Measurements from ENCODE around the gene HELB.

The HELB gene

DNA sequence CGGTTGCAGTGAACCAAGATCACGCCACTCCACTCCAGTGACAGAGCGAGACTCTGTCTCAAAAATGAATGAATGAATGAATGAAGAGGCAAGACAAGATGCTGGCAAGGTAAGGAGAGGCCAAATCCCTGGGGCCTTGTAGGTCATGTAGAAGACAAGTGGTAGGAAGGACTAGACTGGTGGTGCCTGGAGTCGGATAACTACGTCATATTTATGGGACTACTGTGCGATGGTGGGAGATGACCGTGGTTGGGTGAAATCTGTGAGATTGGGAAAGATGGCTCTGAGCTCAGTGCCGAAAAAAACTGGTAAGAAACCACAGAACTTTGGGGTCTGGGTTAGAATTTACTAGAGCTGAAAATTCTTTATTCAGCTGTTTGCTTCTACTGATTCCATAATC, 50.6 kb downstream of the HELB start:
- no peak overlapping the region for H3K27ac ChIP-seq
- no peak for DNase-seq (ENCODE audit: low read depth, low spot score)

DNA sequence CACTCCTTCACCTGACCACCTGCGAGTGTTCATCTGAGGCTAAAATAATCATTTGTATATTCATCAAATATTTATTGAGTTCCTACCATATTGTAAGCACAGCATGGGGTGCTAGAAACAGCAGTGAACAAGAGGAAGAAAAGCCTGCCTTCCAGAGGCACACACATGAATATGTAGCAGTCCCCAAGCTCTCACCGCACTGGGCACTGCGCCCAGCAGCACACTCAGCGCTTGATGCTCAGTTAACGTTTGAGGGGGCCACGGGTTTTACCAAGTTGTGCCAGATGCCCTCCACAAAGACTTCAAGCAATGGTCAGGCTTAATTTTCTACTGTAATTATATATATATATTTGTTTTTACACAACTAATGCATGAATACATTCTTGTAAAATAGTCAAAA, 52.0 kb downstream of the HELB start:
- no peak for DNase-seq (ENCODE audit: low read depth, low spot score)
- no peak overlapping the region for H3K27ac ChIP-seq

DNA sequence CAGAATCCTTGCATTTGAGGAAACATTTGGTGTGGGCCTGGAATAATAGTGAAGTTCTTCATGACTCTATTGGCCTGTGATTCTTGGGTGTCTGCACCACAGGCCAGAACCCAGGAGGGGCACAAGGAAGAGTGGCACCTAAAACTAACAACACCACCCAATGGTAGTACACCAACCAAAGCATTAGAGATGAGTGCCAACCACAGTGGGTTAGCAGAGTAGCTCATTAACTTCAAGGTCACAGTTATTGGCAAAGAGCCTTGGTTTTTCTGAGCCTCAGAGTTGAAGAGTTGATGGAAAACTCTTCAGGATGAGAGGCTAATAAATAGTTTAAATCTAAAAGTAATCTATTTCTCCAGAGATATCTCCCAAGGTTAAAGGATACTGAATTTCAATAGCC, 57.0 kb downstream of the HELB start:
- no peak overlapping the region for H3K27ac ChIP-seq
- no peak for DNase-seq (ENCODE audit: low read depth, low spot score)

DNA sequence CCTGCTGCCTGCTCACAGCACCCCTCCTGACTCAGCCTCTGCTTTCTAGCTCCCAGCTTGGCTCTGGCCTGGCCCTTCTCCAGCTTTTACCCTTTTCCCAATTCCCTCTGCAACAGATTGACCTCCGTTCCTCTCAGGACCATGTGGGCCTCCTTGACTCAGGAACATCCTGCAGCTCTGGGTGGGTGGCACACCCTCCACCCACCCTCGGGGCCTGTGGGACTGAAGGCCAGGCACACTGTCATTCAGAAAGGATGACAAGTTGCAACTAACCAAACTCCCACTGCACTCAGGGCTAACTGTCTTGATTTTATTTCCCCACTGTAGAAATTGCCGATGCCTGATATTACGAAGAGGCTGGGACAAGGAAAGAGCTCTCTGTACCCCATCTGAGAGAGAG, 59.4 kb downstream of the HELB start:
- no peak overlapping the region for H3K27ac ChIP-seq
- peak; percentile 3 for DNase-seq (ENCODE audit: low read depth, low spot score)

DNA sequence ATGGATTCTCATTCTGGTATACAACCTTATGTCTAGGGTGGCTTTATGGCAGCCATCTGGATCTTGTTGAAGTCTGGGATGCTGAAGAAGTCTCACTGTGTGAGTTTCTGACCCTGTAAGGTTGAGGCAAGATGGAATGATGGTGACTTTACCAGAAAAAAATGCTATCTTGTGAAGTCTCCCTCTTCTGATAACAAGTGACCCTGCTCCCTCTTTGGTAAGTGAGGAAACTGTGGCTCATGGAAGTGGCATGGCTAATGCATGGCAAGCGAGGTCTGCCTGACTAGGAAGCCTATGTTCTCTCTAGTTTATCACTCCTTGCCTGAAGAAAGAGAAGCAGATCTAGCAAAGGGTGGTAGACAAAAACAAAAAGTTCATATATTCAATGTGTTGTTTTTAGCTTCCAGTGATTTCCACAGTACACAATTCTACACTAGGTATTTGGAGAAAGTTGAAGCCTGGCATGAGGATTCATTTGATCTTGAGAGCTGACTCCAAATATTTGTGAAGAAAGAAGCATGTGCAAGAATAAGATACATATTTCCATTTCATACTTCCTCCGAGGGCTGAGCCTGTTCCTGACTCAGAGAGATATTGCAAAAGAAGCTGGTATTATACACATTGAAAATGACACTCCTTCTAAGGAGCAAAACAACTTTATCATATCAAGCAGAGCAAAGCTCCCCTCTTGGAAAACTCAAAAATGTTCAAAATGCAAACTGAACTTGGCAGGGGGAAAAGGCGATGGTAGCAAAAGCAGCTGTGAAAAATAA, 63.6 kb downstream of the HELB start:
- DNase-seq (ENCODE audit: low read depth, low spot score) = no peak
- H3K27ac ChIP-seq = no peak overlapping the region

DNA sequence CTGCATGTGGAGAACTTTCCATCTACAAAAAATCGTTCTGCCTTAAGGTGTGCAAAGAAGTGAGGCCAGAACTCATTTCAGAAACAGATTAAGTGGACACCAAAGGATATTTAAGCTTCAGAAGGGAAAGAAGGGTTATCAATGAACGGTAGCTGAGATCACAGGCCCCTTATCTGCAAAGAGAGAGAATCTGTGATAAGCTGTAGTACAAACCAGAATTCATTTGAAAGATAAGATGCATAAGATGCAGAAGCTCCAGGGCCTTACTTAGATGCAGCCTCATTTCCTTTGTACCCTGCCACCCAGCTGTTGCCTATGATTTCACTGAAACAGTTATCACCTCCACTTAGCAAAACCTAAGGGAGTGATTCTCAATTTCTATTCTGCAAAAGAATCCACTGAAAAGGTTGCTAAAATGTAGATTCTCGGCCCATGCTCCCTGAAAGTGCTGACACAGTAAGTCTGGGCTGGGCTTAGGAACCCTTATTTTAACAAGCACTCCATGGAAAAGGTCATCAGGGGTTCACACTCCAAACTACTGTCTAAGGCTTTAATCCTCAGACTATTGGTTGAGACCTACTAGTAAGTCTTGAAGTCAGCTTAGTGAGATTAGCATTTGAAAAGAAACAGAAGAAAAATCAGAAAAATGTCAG, 64.8 kb downstream of the HELB start:
- no peak overlapping the region for H3K27ac ChIP-seq
- DNase-seq (ENCODE audit: low read depth, low spot score) = no peak

DNA sequence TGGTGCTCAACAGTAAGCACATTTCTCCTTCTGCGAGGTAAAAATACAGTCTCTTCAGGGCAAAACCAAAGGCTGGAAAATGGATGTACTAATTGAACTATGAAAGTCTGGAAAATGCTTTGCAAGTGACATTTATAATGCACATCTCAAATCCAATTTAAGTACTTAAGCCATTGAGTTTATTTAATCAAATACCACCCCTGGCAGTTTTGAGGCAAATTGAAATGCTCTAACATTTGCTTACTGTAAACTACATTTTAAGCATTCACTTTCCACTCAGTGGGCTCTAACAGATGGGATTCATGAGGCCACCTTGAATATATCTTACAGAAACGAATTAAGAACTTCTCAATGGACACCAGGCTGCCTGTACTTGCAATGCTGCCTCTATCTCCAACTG, 69.7 kb downstream of the HELB start:
- no peak for DNase-seq (ENCODE audit: low read depth, low spot score)
- no peak overlapping the region for H3K27ac ChIP-seq

DNA sequence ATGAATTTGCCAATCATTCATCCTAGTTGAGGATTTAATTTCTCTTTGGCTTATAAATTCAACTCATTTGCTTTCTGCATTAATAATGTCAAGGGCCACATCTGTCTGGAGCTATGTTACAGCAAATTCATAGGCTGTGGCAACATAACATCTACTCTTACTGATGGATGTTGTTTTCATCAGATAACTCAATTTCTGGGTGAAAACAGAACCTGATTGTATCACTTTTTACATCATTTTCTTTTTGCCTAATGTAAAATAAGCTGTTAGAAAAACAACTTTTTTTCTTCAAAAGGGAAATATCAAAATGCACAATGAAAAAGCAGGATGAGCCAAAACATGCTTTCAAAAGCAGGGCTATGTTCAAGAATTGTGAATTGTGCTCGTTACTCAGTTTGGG, 73.3 kb downstream of the HELB start:
- DNase-seq (ENCODE audit: low read depth, low spot score) = no peak
- no peak overlapping the region for H3K27ac ChIP-seq

DNA sequence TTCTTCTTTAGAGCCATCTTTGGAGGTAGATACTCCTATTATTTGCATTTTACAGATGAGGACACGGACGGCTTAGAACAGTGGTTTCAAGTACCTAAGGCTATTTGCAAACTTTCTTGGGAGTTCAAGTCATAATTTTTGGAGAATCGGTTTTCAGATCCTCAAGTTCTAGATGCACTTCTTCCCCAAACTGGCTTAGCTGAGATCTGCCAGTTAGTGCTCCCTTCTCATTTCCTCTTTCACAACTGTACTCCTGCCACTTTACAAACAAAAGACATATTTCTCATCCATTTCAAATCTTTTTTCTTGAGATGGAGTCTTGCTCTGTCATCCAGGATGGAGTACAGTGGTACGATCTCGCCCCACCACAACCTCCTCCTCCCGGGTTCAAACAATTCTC, 77.3 kb downstream of the HELB start:
- DNase-seq (ENCODE audit: low read depth, low spot score) = no peak
- H3K27ac ChIP-seq = no peak overlapping the region

DNA sequence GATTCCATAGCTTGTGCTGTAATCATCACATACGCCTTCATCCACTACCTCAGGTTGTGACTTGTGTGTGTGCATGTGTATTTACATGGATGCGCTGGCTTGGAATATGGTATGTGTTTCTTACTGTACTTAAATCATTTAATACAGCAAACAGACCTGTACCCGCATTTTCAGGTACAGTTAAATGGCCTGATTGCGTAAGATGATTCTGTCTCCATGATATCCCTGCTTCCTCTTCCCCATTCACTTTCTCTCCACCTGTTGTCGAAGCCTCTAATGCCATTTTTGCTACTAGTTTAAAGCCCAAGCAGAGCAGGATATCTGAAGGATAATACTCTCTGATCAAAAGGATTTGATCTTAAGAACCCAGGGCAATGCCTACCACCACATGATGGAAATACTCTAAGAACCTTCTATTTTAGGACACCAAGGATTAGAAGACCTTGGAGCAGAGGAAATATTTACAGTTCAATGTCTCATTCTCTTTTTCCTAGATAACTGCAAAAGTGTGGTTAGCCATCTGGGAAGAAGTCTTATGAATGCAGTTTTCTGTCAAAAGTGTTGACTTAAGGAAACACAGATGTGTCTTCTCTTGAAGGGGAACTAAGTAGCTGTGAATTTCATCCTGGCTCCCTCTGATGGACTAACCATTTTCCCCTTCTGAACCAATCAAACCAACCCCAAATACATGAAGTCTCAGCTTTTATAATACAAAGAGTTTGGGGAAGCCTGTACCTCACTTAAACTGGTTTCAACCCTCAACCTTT, 78.7 kb downstream of the HELB start:
- no peak for DNase-seq (ENCODE audit: low read depth, low spot score)
- no peak overlapping the region for H3K27ac ChIP-seq

DNA sequence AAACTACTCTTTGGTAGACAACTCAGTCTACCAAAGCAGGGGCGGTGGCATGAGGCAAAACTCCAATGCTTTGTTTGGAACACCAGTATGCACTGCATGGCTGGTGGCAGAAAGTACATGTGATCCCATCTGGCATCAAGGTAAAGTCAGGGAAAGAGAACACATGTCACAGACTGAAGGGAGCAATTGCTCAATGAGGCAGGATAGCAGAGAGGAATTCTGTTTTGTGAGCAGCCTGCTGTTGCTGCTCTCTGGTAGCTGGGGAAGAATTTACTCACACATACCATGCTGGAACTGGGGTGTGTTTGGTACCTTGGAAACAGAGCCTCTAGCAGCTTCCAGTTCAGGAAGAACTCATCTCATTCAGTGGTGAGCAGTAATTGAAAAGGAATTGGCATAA, 84.8 kb downstream of the HELB start:
- H3K27ac ChIP-seq = no peak overlapping the region
- no peak for DNase-seq (ENCODE audit: low read depth, low spot score)

Measured in epithelial cell of prostate (primary cell).